ENCODE results near the gene EDA2R. TPM values are rescaled to one million over a fixed set of nuclear protein-coding genes. Genes with fewer than 3 reads are reported as not detected.

The EDA2R gene
- total and polyA plus RNA-seq, 2 of the 4 experiments (the other 2 are of a cell fraction): 14.7 to 23.8 TPM

DNA sequence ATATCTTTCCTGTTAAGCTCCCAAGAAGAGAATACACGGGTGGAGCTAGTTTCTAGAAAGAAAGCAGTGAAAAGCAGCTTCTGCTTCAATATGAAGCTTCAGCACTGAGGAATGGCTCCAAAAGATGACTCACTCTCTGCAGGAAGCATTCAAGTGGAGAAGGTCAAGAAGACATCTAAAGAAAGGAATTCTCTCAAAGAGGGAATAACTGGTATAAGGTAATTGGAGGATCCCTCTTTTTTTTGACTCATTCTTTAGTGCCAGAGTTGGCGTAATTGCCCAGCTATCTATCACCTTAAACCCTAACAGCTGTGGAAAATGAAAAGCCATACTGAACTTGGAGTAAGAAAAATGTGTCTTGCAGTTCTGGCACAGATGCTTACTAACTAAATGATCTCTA is 3.5 kb downstream of the EDA2R start:
- no peak overlapping the region for H3K56ac ChIP-seq (ENCODE audit: extremely low read depth, insufficient read depth, low read length)
- H3K4me1 ChIP-seq (ENCODE audit: control insufficient read depth, insufficient read depth, low read length): peaks cover 5% of the 10 kb centered on the region; the same call in 1 of the 2 replicates
- intact Hi-C loops (cut with micrococcal nuclease): no loop called here
- H3K4me2 ChIP-seq (ENCODE audit: low read depth, low read length): peak overlapping the region; percentile 54
- peaks cover 3% of the 10 kb centered on the region; the same call in 1 of the 2 replicates for H4K20me1 ChIP-seq (ENCODE audit: insufficient read depth, low read length)
- H3K79me1 ChIP-seq (ENCODE audit: low read depth in 1 of 2, low read length in 2 of 2): peaks cover 0 to 3% of the 10 kb centered on the region in 2 experiments; a peak in 1 of 4 replicates
- TF ChIP-seq FOS (IDR thresholded peaks at IDR 0.05; ENCODE audit: low read depth, low read length) (peak; percentile 60; the same call in 1 of the 2 replicates), RFX5 (IDR thresholded peaks at IDR 0.05; ENCODE audit: low read depth, low read length) (no peak)
- no peak overlapping the region for H2BK120ac ChIP-seq (ENCODE audit: low read depth, low read length)
- no peak overlapping the region for H3K23ac ChIP-seq (ENCODE audit: low read depth, low read length)
- H3K27me3 ChIP-seq (ENCODE audit: control insufficient read depth, insufficient read depth, low read length): no peaks in the 10 kb centered on the region
- H2BK15ac ChIP-seq (ENCODE audit: low read depth, low read length): no peak overlapping the region
- H4K5ac ChIP-seq (ENCODE audit: low read depth, low read length): no peak overlapping the region
- POLR2A ChIA-PET (ENCODE audit: unreplicated experiment): no interaction called here
- peak overlapping the region; percentile 59 for H2BK5ac ChIP-seq (ENCODE audit: low read depth, low read length, poor library complexity, severe bottlenecking)
- dilution Hi-C loops (cut with HindIII; ENCODE audit: low sequenced_read_pairs, unreplicated experiment): no loop called here
- no peaks in the 10 kb centered on the region for H3K36me3 ChIP-seq (ENCODE audit: control insufficient read depth, insufficient read depth, low read length)
- H3K9me3 ChIP-seq (ENCODE audit: control insufficient read depth, insufficient read depth, low read length): no peaks in the 10 kb centered on the region
- in situ Hi-C loops (cut with MboI; ENCODE audit: low sequenced_read_pairs): no loop called here
- H4K8ac ChIP-seq (ENCODE audit: low read depth in 2 of 2, low read length in 2 of 2): no peak overlapping the region
- WGBS, 2 experiments (ENCODE audit: extremely low coverage in 2 of 2, insufficient read length in 1 of 2): no CpG with 5 or more reads among the region's 2 CpGs
- CTCF ChIA-PET: no interaction called here
- no peak overlapping the region for H3K18ac ChIP-seq (ENCODE audit: low read depth, low read length)
- no peak overlapping the region for H2BK20ac ChIP-seq (ENCODE audit: low read depth, low read length)
- H3K9me1 ChIP-seq (ENCODE audit: insufficient read depth, low read length): no peaks in the 10 kb centered on the region
- H4K91ac ChIP-seq (ENCODE audit: insufficient read depth, low read depth, low read length): no peak overlapping the region
- no peak overlapping the region for H2AK9ac ChIP-seq (replicated peaks; ENCODE audit: low read depth, low read length, poor library complexity)
- H3K4ac ChIP-seq (ENCODE audit: low read depth, low read length): no peak overlapping the region
- H2AFZ ChIP-seq (replicated peaks; ENCODE audit: low read length, poor library complexity): no peak overlapping the region
- BruUV-seq (replicated peaks): no TSS peak
- no peak overlapping the region for H3K27ac ChIP-seq (ENCODE audit: insufficient read depth, low read length)
- no peak overlapping the region; the same call in 1 of the 2 replicates for H3K4me3 ChIP-seq (ENCODE audit: insufficient read depth, low read depth, low read length)
- ATAC-seq (ENCODE audit: low read depth) (peak; percentile 22), DNase-seq (peak; percentile 86)
- H3K9ac ChIP-seq (ENCODE audit: low read depth, low read length): no peak overlapping the region
- H2AK5ac ChIP-seq (ENCODE audit: low read depth, low read length): no peak overlapping the region
- H3K14ac ChIP-seq (replicated peaks; ENCODE audit: low read depth, low read length): no peak overlapping the region
